ENCODE data around the gene XXYLT1. TPM values are rescaled to one million over a fixed set of nuclear protein-coding genes. Genes with fewer than 3 reads are reported as not detected.

XXYLT1 gene
- total RNA-seq, 1 experiment from 2014 or later = 10.9 TPM

DNA sequence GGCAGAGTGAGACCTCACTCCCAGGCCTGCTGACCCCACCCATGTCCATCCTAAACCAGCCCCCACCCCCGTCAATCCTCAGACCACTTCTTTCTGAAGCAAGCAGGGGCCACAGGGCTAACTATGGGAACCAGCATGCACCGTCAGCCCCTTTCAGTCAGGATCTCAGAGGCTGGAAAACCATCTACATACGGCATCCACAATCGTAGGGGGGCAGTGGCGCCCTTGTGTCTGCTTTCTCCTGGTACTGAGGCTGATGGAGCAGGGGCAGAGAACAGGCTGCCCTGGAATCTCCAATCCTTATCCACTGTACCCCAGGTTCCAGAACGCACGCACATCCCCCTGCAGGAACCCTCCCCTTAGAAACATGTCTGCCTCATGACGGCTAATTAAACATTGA is 56.6 kb downstream of the XXYLT1 start:
- CTCF ChIA-PET = no interaction called here
- Histone ChIP-seq H3K9ac (ENCODE audit: low read length) (no peak overlapping the region), H3K36me3 (ENCODE audit: control insufficient read depth in 1 of 2, insufficient read depth in 2 of 2, low read length in 2 of 2) (no peaks in the 10 kb centered on the region), H3K9me3 (ENCODE audit: control insufficient read depth in 1 of 2, insufficient read depth in 1 of 2, low read depth in 1 of 2, low read length in 2 of 2) (no peaks in the 10 kb centered on the region), H3K4me1 (ENCODE audit: control insufficient read depth in 1 of 2, insufficient read depth in 2 of 2, low read length in 2 of 2) (peaks cover 3 to 18% of the 10 kb centered on the region in 2 experiments; a peak in 3 of 4 replicates), H2AFZ (ENCODE audit: low read depth, low read length, poor library complexity, severe bottlenecking) (no peak overlapping the region), H3K27ac (ENCODE audit: low read depth, low read length) (no peak overlapping the region), H4K20me1 (ENCODE audit: insufficient read depth) (no peaks in the 10 kb centered on the region), H3K4me3 (replicated peaks in 1 of 2; ENCODE audit: low read depth in 1 of 2, low read length in 2 of 2) (no peak overlapping the region), H3K4me2 (ENCODE audit: low read length) (no peak overlapping the region), H3K9me2 (ENCODE audit: insufficient read depth) (no peaks in the 10 kb centered on the region), H3K79me2 (ENCODE audit: insufficient read depth, low read length) (no peaks in the 10 kb centered on the region), H3K27me3 (ENCODE audit: insufficient read depth, low read length) (no peaks in the 10 kb centered on the region)
- ATAC-seq = no peak
- RAD21 ChIA-PET (ENCODE audit: low non-redundant PET in 1 of 2, low total read pairs in 2 of 2, uncharacterized antibody in 2 of 2, unreplicated experiment in 2 of 2) = no interaction called here
- POLR2A ChIA-PET = no interaction called here
- BruUV-seq (replicated peaks) = no TSS peak
- intact Hi-C loops (cut with micrococcal nuclease) = no loop called here
- no peak for TF ChIP-seq ZNF274 (IDR thresholded peaks at IDR 0.05; ENCODE audit: low read depth, low read length)
- TF ChIP-seq EZH2 (IDR thresholded peaks at IDR 0.05) = no peak
- no peak for TF ChIP-seq SRF (IDR thresholded peaks at IDR 0.05; ENCODE audit: low read depth)
- no peak for TF ChIP-seq SIN3A (IDR thresholded peaks at IDR 0.05; ENCODE audit: low read depth)
- TF ChIP-seq ZFX (IDR thresholded peaks at IDR 0.05) = no peak
- no peak for TF ChIP-seq TCF7L2 (IDR thresholded peaks at IDR 0.05; ENCODE audit: borderline replicate concordance, extremely low read depth, insufficient read depth, insufficient read length)
- TF ChIP-seq FOSL1 (IDR thresholded peaks at IDR 0.05; ENCODE audit: low read depth) = no peak
- TF ChIP-seq MAX (IDR thresholded peaks at IDR 0.05) = no peak
- TF ChIP-seq, protein P1, sequence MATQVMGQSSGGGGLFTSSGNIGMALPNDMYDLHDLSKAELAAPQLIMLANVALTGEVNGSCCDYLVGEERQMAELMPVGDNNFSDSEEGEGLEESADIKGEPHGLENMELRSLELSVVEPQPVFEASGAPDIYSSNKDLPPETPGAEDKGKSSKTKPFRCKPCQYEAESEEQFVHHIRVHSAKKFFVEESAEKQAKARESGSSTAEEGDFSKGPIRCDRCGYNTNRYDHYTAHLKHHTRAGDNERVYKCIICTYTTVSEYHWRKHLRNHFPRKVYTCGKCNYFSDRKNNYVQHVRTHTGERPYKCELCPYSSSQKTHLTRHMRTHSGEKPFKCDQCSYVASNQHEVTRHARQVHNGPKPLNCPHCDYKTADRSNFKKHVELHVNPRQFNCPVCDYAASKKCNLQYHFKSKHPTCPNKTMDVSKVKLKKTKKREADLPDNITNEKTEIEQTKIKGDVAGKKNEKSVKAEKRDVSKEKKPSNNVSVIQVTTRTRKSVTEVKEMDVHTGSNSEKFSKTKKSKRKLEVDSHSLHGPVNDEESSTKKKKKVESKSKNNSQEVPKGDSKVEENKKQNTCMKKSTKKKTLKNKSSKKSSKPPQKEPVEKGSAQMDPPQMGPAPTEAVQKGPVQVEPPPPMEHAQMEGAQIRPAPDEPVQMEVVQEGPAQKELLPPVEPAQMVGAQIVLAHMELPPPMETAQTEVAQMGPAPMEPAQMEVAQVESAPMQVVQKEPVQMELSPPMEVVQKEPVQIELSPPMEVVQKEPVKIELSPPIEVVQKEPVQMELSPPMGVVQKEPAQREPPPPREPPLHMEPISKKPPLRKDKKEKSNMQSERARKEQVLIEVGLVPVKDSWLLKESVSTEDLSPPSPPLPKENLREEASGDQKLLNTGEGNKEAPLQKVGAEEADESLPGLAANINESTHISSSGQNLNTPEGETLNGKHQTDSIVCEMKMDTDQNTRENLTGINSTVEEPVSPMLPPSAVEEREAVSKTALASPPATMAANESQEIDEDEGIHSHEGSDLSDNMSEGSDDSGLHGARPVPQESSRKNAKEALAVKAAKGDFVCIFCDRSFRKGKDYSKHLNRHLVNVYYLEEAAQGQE (IDR thresholded peaks at IDR 0.05; ENCODE audit: low read depth) = no peak
- no peak for TF ChIP-seq POLR2A (IDR thresholded peaks at IDR 0.05; ENCODE audit: borderline replicate concordance, extremely low read depth, insufficient read depth, insufficient read length)
- no peak for TF ChIP-seq YY1 (IDR thresholded peaks at IDR 0.05; ENCODE audit: extremely low read depth, insufficient replicate concordance, low read depth, low read length)
- no peak for DNase-seq (ENCODE audit: low read depth, low spot score)

Measured in HCT116 (cell line).